ENCODE data around the gene IFITM1. TPM values are rescaled to one million over a fixed set of nuclear protein-coding genes. Genes with fewer than 3 reads are reported as not detected.
"Not testable (repeated sequence)": the region's sequence is repeated elsewhere in the genome, so short reads cannot be mapped to it uniquely, and the experiment has no call there.

Gene IFITM1
- total and polyA plus RNA-seq, 2 of the 4 experiments (the other 2 are of a cell fraction) = 24.2 to 68.9 TPM

- peaks cover 13% of the 10 kb centered on the region for H3K4me1 ChIP-seq (ENCODE audit: control insufficient read depth, insufficient read depth, low read length)
- H4K20me1 ChIP-seq (ENCODE audit: insufficient read depth, low read length); H2BK20ac ChIP-seq (ENCODE audit: low read depth, low read length); H3K56ac ChIP-seq (ENCODE audit: extremely low read depth, insufficient read depth, low read length); H4K8ac ChIP-seq (ENCODE audit: low read depth in 2 of 2, low read length in 2 of 2); intact Hi-C loops (cut with micrococcal nuclease); in situ Hi-C loops (cut with MboI; ENCODE audit: low sequenced_read_pairs); DNase-seq; H3K27ac ChIP-seq (ENCODE audit: insufficient read depth, low read length); POLR2A ChIA-PET (ENCODE audit: unreplicated experiment); H3K14ac ChIP-seq (replicated peaks; ENCODE audit: low read depth, low read length); H2BK120ac ChIP-seq (ENCODE audit: low read depth, low read length); H3K18ac ChIP-seq (ENCODE audit: low read depth, low read length); H2BK5ac ChIP-seq (ENCODE audit: low read depth, low read length, poor library complexity, severe bottlenecking); H3K9me1 ChIP-seq (ENCODE audit: insufficient read depth, low read length); H3K4me2 ChIP-seq (ENCODE audit: low read depth, low read length); H3K4me3 ChIP-seq (ENCODE audit: insufficient read depth, low read depth, low read length); H2AK5ac ChIP-seq (ENCODE audit: low read depth, low read length); H3K9me3 ChIP-seq (ENCODE audit: control insufficient read depth, insufficient read depth, low read length); H2AK9ac ChIP-seq (replicated peaks; ENCODE audit: low read depth, low read length, poor library complexity); dilution Hi-C loops (cut with HindIII; ENCODE audit: low sequenced_read_pairs, unreplicated experiment); H3K79me1 ChIP-seq (ENCODE audit: low read depth in 1 of 2, low read length in 2 of 2); ATAC-seq (ENCODE audit: low read depth); H3K4ac ChIP-seq (ENCODE audit: low read depth, low read length); H3K27me3 ChIP-seq (ENCODE audit: control insufficient read depth, insufficient read depth, low read length); H2AFZ ChIP-seq (replicated peaks; ENCODE audit: low read length, poor library complexity); H3K9ac ChIP-seq (ENCODE audit: low read depth, low read length); H2BK15ac ChIP-seq (ENCODE audit: low read depth, low read length); H4K5ac ChIP-seq (ENCODE audit: low read depth, low read length); H3K36me3 ChIP-seq (ENCODE audit: control insufficient read depth, insufficient read depth, low read length); H3K23ac ChIP-seq (ENCODE audit: low read depth, low read length); H4K91ac ChIP-seq (ENCODE audit: insufficient read depth, low read depth, low read length); BruUV-seq (replicated peaks); CTCF ChIA-PET: not testable (repeated sequence)
- no CpG with 5 or more reads among the region's 15 CpGs for WGBS, 2 experiments (ENCODE audit: extremely low coverage in 2 of 2, insufficient read length in 1 of 2)
Measured at GRCh38 chr11:328516-329100, 14.8 kb downstream of the IFITM1 start.

All from IMR-90 (cell line).